GM11168 (cell line): ENCODE measurements around the gene LCN15.

Source experiments
- in situ Hi-C: fragments of 300-500 bp; cut with MboI; formaldehyde crosslinking; loops from one replicate; pipeline ENCODE4 v1.12.0; 2022; ENCODE audit warnings: low sequenced_read_pairs; ENCODE audit not compliant: unreplicated experiment

LCN15 gene

DNA sequence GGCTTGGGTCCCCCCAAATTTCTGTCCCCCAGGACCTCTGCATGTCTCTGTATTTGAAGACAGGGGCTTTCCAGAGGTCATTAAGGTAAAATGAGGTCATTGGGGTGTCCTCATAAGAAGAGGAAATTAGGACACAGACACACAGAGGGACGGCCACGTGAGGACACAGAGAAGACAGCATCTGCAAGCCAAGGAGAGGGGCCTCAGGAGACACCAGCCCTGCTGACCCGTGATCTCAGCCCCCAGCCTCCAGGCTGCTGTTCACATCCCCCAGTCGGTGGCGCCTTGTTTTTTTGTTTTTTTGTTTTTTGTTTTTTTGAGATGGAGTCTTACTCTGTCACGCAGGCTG lies 30.7 kb upstream of the LCN15 start:
- in situ Hi-C loops, result no loop called here

- in situ Hi-C loops, result no loop called here
Observed at GRCh38 chr9:136794281-136794999, 30.1 kb upstream of the LCN15 start.

GRCh38 chr9:136793086-136793946 lies 29.0 kb upstream of the LCN15 start:
- in situ Hi-C loops, result no loop called here

DNA sequence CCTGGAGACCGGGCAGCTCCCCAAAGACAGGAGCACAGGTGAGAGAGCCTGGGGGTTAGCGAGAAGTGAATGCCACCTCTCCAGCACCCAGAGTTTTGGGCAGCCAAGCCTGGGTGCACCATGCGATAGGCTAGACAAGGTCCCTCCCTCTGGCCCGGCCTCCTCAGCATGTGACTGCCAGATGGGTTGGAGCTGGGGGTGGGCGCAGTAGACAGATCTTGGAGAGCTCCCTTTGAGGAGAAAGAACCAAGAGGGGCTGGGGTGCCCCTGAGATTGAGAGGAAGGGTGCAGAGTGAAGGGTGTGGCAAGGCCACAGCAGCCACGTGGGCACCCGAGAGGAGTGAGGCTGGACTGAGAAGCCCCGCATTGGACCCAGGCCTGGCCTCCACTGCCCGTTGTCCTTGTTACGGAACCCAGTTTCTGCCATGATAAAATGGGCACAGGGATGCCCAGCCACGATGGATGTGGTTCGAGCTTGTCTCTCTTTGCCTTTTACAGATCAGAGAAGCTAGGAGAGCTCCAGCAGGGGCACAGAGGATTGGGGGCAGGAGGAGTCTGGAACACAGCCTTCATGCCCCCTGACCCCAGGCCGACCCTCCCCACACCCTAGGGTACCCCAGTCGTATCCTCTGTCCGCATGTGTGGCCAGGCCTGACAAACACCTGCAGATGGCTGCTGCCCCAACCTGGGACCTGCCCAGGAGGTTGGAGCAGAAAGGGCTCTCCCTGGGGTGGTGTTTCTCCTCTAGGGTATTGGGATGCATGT lies 28.2 kb upstream of the LCN15 start:
- in situ Hi-C loops, result no loop called here

- in situ Hi-C loops, result no loop called here
Observed at GRCh38 chr9:136791516-136792276, 27.4 kb upstream of the LCN15 start.

DNA sequence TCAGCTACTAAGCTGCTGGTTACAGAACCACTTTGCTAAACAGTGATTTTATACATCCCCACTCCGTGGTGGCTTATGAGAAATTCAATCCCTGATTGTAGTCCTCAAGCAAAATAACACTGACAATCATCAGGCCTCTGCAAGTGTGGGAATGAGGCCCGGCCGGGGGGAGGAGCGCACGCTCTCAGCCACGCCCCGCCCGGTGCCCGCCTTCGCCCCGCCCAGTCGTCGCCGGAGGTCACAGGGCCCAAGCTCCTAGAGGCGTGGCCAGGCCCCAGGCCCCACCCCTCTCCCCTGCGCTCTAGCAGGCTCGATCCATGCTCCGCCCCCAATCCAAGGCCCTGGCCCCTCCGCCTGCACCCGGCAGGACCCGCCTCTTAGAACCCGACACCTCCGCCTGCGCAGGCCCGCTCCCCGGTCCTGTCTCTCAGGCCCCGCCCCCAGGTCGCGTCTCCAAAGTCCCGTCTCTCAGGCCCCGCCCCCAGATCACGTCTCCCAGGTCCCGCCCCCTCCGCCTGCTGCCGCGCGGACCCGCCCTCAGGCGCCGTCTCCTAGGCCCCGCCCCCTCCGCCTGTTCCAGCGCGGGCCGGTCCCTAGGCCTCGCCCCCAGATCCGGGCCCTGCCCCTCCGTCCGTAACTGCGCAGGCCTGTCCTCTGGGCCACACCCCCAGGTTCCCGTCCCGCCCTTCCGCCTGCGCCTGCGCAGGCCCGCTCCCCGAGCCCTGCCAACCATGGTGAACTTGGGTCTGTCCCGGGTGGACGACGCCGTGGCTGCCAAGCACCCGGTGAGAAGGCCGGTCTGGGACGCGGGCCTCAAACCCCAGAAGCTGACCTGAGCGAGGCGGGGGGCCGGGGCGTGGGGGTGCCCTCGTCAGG lies 26.6 kb upstream of the LCN15 start, which contains the start of gene TMEM141:
TMEM141 (plus strand) TSS at position 705 of the 876 bp plus-strand sequence; CDS start at position 732, 27 bp downstream.
- in situ Hi-C loops, result no loop called here

DNA sequence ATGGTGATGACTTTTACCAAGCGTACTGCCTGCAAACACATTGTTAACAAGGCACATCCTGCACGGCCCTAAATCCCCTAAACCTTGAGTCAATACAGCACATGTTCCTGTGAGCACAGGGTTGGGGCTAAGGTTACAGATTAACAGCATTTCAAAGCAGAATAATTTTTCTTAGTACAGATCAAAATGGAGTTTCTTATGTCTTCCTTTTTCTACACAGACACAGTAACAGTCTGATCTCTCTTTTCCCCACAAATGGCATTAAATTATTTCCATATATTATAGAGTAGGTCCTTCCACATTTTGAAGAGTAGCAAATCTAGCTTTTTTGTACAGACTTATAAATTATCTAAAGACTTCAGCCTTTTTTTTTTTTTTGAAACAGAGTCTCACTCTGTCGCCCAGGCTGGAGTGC lies 25.2 kb upstream of the LCN15 start:
- in situ Hi-C loops, result loop anchor here (10.0 kb wide), 1 partner anchor 245 kb away; the partner anchor contains the start of gene FUT7

- in situ Hi-C loops, result loop anchor here (10.0 kb wide), 1 partner anchor 246 kb away; the partner anchor contains the start of gene FUT7
Observed at GRCh38 chr9:136788644-136789522, 24.6 kb upstream of the LCN15 start.

DNA sequence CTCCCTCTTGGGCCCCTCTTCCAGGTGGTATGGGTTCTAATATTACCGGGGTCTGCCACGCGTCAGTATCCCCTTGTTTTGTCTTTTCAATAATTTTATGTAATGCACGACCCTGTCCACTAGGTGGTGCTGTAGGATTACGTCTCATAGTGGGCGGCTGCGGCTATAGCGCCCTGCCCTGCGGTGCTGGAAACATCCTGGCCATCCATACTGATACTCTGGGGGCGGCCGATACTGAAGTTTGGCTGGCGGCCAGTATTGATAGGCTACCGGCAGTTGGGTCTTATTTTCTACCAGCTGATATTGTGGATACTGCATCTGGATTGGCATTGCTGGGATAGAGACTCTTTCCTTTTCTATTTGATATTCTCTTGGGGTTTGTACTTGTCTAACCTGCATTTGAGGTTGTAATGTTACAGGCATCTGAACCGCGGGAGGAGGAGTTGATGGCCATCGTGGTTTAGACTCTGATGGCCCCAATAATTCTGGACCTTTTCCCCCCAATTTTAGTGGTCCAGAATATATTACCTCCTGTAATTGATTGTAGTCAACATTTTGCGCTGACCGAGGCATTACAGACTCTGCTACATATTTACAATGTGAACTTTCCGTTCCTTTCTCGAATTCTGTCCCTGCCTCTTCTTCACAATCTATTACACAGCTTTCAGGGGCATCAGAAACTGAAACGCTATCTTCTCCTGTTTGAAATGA lies 23.5 kb upstream of the LCN15 start:
- in situ Hi-C loops, result loop anchor here (10.0 kb wide), 1 partner anchor 247 kb away; the partner anchor contains the start of gene FUT7

DNA sequence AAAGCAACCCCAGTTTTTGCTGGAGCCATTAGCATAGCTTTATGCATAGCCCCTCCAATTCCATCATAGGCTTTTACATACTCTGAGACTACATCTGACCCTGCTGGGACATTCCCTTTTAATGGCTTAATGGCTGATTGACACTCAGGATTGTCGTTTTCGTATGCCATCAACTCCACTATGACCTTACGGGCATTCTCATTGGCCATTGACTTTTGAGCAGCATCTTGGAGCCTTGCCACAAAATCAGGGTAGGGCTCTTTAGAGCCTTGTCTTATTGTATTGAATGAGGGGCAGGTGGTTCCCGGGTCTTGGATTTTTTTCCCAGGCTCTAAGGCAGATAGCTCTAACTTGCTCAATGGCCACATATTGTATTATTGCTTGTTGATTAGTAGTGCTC lies 22.7 kb upstream of the LCN15 start:
- in situ Hi-C loops, result loop anchor here (10.0 kb wide), 1 partner anchor 248 kb away; the partner anchor contains the start of gene FUT7

- in situ Hi-C loops, result loop anchor here (10.0 kb wide), 1 partner anchor 248 kb away; the partner anchor contains the start of gene FUT7
Observed at GRCh38 chr9:136786451-136786850, 22.1 kb upstream of the LCN15 start.

- in situ Hi-C loops, result loop anchor here (10.0 kb wide), 1 partner anchor 249 kb away; the partner anchor contains the start of gene FUT7
Observed at GRCh38 chr9:136785565-136786355, 21.4 kb upstream of the LCN15 start.

DNA sequence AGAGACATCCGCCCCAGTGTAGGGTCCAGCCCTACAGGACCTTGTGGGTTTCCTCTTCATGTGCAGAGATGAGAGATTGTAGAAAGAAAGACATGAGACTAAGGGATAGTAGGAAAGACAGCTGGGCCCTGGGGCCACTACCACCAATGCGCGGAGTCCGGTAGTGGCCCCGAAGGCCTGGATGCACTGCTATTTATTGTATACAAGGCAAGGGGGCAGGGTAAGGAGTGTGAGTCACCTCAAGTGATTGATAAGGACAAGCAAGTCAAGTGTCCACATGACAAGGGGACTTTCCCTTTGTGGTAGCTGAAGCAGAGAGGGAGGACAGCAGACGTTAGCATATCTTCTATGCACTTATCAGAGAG lies 20.7 kb upstream of the LCN15 start:
- in situ Hi-C loops, result loop anchor here (10.0 kb wide), 1 partner anchor 250 kb away; the partner anchor contains the start of gene FUT7

- in situ Hi-C loops, result loop anchor here (10.0 kb wide), 1 partner anchor 250 kb away; the partner anchor contains the start of gene FUT7
Observed at GRCh38 chr9:136784249-136784996, 20.1 kb upstream of the LCN15 start.

GRCh38 chr9:136782452-136782851 lies 18.1 kb upstream of the LCN15 start:
- in situ Hi-C loops, result loop anchor here (10.0 kb wide), 1 partner anchor 252 kb away; the partner anchor contains the start of gene FUT7
